HEK293T (cell line): ENCODE measurements around the gene MRPS10.

ENCODE experiments used
- ARNT ChIP-seq: fragments of 450-650 bp; IDR thresholded peaks from 2 replicates; pipeline ENCODE4 v1.6.1; 2017; ENCODE audit warnings: mild to moderate bottlenecking
- BHLHE40 ChIP-seq: fragments of 450-650 bp; IDR thresholded peaks from 2 replicates; pipeline ENCODE4 v1.6.1; 2016; ENCODE audit warnings: mild to moderate bottlenecking, moderate library complexity, borderline replicate concordance
- ELF4 ChIP-seq: fragments of 450-650 bp; IDR thresholded peaks from 2 replicates; pipeline ENCODE4 v1.6.1; 2017; ENCODE audit warnings: antibody characterized with exemption
- FOXA1 ChIP-seq: fragments of 450-650 bp; IDR thresholded peaks from 2 replicates; pipeline ENCODE4 v1.6.1; 2016; ENCODE audit warnings: mild to moderate bottlenecking
- FOXK2 ChIP-seq: fragments of 450-650 bp; IDR thresholded peaks from 2 replicates; pipeline ENCODE4 v1.6.1; 2016; ENCODE audit warnings: mild to moderate bottlenecking
- FOXM1 ChIP-seq: fragments of 450-650 bp; IDR thresholded peaks from 2 replicates; pipeline ENCODE4 v1.6.1; 2017; ENCODE audit warnings: mild to moderate bottlenecking, borderline replicate concordance
- L3MBTL2 ChIP-seq: fragments of 450-650 bp; conservative IDR thresholded peaks from 2 replicates; pipeline ENCODE4 v1.6.1; 2016; ENCODE audit warnings: mild to moderate bottlenecking
- LEF1 ChIP-seq: fragments of 450-650 bp; IDR thresholded peaks from 2 replicates; pipeline ENCODE4 v1.6.1; 2017; ENCODE audit warnings: mild to moderate bottlenecking, borderline replicate concordance
- NFRKB ChIP-seq: fragments of 450-650 bp; IDR thresholded peaks from 2 replicates; pipeline ENCODE4 v1.6.1; 2016; ENCODE audit warnings: mild to moderate bottlenecking, moderate library complexity
- PKNOX1 ChIP-seq: fragments of 450-650 bp; IDR thresholded peaks from 2 replicates; pipeline ENCODE4 v1.6.1; 2016
- SP1 ChIP-seq: fragments of 450-650 bp; IDR thresholded peaks from 2 replicates; pipeline ENCODE4 v1.6.1; 2017
- SUZ12 ChIP-seq: fragments of 450-650 bp; IDR thresholded peaks from 2 replicates; pipeline ENCODE4 v1.6.1; 2016; ENCODE audit warnings: mild to moderate bottlenecking
- TARDBP ChIP-seq: fragments of 450-650 bp; IDR thresholded peaks from 2 replicates; pipeline ENCODE4 v1.6.1; 2016

- TF ChIP-seq TARDBP = no peak
- TF ChIP-seq ELF4 = no peak
- no peak for TF ChIP-seq L3MBTL2
- TF ChIP-seq PKNOX1 = no peak
- no peak for TF ChIP-seq BHLHE40
- no peak for TF ChIP-seq NFRKB
- TF ChIP-seq ARNT = no peak
- TF ChIP-seq FOXA1 = no peak
- TF ChIP-seq FOXM1 = no peak
- no peak for TF ChIP-seq FOXK2
- no peak for TF ChIP-seq SUZ12
- TF ChIP-seq LEF1 = no peak
- TF ChIP-seq SP1 = no peak
These were observed 38.3 kb downstream of the MRPS10 start for GRCh38 chr6:42179261-42179944.
